Activated CD4-positive, alpha-beta T cell treated with anti-CD3 and anti-CD28 coated beads for 24 hours (primary cell): ENCODE data around the gene ADCY9.

Source experiments
- DNase-seq, 2 donors: peaks; one replicate each; pipeline ENCODE4 v3.0.0-alpha.2; 2020; ENCODE audit warnings: low read depth in 2 of 2

ADCY9 gene

GRCh38 chr16:4032768-4033167, 83.5 kb downstream of the ADCY9 start:
- DNase-seq: no peak

DNA sequence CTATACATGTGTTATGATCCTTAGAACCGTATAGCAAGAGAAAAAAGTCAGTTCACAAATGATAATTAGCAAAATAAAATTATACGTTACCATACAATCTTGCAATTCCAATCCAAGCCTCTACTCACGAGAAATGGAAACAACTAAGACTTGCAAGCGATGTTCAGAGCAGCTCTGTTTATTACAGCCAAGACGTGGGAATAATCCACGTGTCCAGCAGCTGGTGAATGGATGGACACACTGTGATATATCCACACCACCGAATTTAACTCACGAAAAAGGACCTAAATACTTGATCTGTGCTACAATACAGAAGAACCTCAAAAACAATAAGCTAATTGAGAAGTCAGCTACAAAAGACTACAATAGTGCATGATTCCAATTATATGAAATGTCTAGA, 88.1 kb downstream of the ADCY9 start:
- no peak for DNase-seq

DNA sequence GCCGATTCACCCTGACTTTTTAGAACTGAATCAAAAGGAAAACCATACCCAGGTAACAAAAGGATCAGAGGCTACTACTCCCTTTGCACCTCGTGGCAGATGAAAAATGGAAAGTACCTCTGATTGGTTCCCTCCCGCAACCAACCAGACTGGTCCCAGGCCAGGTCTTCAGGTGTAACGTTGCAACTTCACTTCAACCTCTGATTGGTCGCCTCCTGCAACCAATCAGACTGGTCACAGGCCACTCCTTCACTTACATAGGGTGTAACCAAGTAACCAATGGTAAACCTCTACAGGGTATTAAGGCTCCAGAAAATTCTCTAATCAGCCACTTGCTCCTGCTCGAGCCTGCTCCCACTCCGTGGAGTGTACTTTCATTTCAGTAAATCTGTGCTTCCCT, 89.4 kb downstream of the ADCY9 start:
- DNase-seq: no peak

DNA sequence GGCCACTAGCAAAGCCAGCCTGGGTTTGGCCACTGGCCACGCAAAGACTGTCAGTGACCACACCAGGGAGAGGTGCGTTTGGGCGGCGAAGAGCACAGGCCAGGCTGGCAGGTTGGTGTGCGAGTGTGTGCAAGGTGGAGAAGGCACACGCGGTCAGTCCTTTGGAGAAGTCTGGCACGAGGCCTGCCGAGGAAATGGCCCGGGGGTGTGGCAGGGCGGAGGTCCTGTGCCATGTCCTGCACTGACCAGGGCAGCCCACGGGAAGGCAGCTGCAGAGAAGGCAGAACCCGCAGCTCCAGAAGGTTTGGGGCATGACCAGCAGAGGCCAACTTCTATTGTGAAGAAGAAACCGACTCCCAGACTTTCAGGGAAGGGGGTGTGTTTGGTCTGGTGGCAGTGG, 90.8 kb downstream of the ADCY9 start:
- DNase-seq: no peak

DNA sequence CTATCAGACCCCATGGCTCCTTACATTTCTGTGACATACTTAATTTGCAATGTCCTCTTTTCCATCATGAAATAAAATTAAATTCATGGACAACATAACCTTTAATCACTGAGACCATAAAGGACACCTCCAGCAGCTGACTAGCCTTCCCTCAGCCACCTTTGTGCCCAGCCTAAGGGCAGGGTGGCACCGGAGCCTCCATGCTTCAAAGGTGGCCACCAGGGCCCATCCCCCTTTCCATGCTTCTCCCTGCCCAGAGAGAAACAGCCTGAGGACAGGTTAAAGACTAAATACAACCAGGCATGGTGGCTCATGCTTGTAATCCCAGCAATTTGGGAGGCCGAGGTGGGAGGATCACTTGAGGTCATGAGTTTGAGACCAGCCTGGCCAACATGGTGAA, 94.3 kb downstream of the ADCY9 start:
- DNase-seq: no peak

GRCh38 chr16:4021070-4021779, 95.0 kb downstream of the ADCY9 start:
- DNase-seq: no peak

GRCh38 chr16:4019371-4019791, 96.9 kb downstream of the ADCY9 start:
- no peak for DNase-seq

DNA sequence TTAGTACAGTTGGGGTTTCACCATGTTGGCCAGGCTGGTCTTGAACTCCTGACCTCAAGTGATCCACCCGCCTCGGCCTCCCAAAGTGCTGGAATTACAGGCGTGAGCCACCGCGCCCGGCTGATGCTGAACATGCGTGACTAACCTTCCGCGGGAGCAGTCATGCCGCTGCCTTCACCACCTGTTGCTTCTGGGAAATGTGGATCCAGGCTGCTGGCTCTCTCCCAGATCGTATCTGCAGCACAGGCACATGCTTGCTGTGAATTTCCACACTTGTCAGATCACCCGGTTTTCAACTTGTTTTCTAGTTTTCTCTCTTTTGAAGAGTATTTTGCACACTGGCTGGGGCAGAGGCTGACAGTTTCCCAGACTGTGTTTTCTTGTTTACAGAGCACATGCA, 97.9 kb downstream of the ADCY9 start:
- DNase-seq: no peak

DNA sequence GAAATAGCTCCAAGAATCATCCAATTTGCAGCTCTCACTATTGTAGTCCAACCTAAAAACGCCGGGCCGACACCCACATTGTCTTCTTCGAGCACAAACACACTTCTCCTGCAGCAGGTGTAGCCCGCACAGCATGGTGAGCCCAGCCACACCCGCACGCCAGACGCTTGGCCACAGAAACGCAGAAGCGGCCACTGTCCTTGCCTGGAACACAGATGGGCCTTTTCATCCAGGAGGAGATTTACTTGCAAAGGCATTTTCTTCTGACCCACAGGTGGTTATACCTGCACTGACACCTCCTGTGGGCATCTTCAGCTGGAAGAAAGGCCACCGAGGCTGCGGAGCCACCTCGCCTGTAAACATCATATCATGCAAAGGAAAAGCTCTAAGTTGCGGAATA, 98.4 kb downstream of the ADCY9 start:
- no peak for DNase-seq

DNA sequence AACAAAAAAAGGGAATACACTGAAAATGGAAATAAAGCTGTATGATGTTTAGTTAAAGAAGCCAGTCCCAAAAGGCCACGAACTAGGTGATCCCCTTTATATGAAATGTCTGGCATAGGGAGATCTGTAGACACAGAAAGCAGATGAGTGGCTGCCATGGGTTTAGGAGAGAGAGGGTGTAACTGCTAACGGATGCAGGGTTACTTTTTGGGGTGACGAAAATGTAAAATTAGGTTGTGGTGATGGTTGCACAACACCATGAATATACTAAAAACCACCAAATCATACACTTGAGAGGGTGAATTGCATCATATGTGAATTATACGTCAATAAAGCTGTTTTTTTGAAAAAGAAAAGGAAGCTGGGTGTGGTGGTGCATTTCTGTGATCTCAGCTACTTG, 99.6 kb downstream of the ADCY9 start:
- no peak for DNase-seq

- DNase-seq: no peak
Measured at GRCh38 chr16:4016005-4016352, 100.3 kb downstream of the ADCY9 start.

DNA sequence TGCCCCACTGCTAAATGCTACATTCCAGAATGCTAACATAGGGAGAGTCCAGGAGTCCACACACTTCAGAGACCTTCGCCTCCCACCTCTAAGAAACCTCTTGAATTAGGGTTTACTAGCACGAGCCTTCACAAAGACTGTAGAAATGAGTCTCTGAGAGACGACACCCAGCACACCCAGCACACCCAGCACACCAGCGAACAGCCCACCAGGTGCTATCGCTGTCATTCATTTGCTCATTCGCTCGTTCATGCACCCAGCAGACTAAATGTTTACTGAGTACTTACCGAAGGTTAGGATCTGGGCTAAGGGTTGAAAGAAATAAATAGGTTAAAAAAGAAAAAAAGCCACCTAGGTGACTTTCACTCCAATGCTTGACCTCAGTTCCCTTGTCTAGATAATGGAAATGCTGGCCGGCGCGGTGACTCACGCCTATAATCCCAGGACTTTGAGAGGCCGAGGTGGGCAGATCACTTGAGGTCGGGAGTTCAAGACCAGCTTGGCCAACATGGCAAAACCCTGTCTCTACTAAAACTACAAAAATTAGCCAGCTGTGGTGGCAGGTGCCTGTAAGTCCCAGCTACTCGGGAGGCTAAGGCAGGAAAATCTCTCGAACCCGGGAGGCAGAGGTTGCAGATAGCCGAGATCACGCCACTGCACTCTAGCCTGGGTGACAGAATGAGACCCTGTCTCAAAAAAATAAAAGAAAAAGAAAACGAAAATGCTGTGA, 100.8 kb downstream of the ADCY9 start:
- DNase-seq: no peak

GRCh38 chr16:4011940-4012629, 104.2 kb downstream of the ADCY9 start:
- DNase-seq: no peak

DNA sequence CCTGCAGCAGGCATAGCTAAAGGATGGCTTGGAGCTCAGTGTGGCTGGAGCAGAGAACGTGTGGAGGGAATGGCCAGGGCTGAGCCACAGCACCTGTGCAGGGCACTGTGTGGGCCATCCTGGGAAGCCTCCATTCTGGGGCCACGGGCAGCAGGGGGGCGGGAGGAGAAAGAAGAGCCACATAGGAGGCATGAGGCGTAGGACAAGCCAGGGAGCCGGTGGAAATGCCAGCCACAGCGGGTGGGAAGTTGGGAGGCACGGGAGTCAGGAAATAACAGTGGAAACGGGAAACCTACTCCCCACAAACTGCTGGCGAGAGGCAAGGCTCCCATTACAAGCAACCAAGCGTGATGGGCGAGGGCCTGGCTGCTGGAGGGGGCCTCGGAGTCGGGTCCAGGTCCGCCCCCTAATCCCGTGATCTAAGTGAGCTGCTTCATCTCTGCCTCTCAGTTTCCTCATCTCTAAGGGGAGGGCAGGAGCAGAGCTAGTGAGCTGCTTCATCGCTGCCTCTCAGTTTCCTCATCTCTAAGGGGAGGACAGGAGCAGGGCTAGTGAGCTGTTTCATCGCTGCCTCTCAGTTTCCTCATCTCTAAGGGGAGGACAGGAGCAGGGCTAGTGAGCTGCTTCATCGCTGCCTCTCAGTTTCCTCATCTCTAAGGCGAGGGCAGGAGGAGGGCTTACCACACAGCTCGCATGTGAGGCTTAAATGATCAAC, 104.9 kb downstream of the ADCY9 start:
- no peak for DNase-seq

- no peak for DNase-seq
Measured at GRCh38 chr16:4010225-4011158, 105.8 kb downstream of the ADCY9 start.

DNA sequence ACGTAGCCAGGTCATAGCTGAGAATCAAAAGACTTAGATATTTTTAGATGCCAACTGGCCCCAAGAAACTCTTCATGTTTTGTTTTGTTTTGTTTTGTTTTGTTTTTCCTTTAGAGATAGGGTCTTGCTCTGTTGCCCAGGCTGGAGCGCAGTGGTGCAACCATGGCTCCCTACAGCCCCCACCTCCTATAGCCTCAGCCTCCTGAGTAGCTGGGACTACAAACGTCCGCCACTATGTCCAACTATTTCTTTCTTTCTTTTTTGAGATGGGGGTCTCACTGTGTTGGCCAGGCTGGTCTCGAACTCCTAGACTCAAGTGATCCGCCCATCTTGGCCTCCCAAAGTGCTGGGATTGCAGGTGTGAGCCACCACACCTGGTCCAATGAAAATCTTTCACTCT, 107.1 kb downstream of the ADCY9 start:
- no peak for DNase-seq

DNA sequence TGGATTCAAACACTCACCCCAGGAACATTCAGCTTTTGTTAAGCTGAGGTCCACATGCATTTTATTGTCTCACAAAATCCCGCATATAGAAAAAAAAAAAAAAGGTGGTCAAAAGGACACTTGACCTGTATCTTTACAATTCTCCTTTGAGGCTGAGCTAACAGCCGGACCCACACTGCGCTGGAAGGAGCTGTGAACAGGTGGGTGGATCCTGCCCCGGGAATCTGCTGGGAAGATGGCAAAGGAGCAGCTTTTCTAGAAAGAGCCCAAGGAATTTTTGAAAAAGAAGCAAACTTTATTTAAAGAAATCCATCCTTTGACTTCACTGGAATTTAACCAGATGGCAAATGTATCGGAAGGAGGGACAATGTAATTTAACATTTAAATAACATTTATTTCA, 108.1 kb downstream of the ADCY9 start:
- DNase-seq: no peak

GRCh38 chr16:4006397-4006999, 109.7 kb downstream of the ADCY9 start:
- no peak for DNase-seq

- DNase-seq: no peak
Measured at GRCh38 chr16:4005731-4006130, 110.5 kb downstream of the ADCY9 start.

DNA sequence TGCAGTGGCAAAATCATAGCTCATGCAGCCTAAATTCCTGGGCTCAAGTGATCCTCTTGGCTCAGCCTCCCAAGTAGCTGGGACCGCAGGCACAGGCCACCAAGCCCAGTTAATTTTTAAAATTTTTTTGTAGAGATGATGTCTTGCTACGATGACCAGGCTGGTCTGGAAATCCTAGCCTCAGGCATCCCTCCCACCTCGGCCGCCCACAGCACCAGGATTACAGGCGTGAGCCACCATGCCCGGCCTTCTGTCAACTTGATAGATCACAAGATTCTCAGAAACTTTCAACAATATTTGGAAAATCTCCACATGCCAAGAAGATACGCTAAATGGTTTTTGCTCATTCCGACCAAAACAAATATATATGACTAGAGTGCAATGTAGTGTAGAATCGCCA, 111.0 kb downstream of the ADCY9 start:
- no peak for DNase-seq

DNA sequence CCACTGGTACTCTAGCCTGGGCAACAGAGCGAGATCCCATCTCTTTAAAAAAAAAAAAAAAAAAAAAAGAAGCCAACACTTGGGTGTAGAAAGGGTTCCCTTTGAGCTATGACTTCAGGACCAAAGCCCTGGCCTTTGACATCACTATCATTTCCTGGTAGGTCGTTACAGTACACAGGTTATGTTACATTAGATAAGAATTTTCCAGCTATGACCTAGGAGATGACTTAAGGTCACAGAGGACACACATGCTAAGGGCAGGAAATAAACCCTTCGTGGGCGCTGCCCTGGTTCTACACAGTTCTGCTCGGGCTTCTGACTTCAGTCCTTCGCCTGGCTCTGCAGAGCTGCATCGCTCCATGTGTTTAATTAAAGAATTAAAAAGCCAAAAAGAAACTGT, 112.0 kb downstream of the ADCY9 start:
- no peak for DNase-seq
